NOMO-1 (cell line): ENCODE data around the gene CNST.
"Not testable (repeated sequence)": the region's sequence is repeated elsewhere in the genome, so short reads cannot be mapped to it uniquely, and the experiment has no call there.

Experiments
- DNase-seq, 2 experiments: peaks; one replicate each; lab custom pipeline; 2025; ENCODE audit not compliant: unreplicated experiment in 2 of 2; lab: John Stamatoyannopoulos, UW

CNST gene

GRCh38 chr1:246617768-246618167 lies 51.5 kb downstream of the CNST start:
- no peak for DNase-seq

DNA sequence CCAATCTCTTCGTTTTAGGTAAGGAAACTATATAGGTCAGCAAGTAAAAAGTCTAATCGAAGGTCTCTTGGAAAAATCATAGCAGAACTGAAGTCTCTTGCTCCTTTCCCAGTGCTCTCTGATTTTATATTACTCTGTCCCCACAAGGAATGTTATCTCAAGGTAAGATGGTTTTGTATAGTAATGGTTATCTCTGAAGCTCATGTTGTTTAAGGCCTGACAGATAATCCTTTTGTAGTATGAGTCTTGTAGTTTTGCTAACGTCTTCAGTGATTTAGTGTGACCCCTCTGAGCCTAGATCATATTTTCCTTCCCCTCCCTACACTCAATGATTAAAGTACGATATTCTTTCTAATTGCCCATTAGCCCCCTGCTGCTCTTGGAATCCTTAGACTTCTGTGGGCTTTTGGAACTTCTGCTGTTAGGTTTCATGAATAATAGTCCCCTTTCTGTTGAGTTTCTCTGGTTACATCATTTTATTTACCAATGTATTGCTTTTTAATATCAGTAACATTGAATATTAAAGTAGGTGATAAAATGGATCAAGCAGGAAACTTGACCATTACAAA lies 52.1 kb downstream of the CNST start:
- DNase-seq: no peak

DNA sequence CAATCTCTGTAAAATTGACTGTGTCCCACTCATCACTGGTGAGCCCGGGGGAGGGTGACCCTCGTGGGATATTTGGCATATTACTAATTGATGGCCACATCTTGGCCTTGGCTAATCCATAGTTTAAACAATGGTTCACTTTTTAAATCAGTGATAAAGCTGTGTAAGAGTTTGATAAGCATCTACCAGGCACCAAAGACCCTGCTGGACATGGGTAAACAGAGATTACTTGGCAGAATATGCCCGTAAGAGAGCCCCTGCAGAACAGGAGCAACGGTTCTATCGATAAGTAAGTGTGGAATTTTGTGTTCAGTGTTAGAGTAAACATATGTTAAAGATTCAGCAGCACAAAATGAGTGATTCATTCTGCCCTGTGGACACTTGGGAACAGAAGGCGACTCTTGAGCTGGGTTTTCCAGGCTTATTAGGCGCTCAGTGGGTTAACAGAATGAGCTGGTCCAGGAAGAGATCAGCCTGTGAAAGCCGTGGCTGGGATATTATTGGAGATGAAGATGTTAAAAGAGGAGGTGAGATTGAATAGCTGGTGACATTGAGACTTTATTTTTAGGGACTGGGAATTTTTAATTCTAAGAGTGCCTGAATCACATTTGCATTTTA lies 55.9 kb downstream of the CNST start:
- no peak for DNase-seq

GRCh38 chr1:246624091-246624490 lies 57.8 kb downstream of the CNST start:
- no peak for DNase-seq

DNA sequence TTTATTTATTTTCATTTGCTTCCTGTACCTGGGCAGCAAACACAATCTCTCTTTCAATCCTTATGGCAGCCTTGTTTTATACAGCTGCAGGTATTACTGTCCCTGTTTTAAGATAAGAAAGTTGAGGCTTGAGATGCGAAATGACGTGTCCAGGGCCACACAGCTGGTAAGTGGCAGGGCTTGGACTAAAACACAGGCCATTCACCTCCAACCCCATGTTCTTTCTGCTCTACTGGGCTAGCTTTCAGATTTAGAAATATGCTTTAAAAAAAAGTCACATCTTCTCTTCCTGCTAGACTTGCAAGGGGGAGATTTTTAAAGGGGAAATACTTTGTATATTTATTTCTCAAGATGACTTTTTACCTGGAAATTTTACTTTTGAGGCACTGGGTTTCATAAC lies 62.8 kb downstream of the CNST start:
- DNase-seq: no peak

GRCh38 chr1:246629976-246630375 lies 63.7 kb downstream of the CNST start:
- no peak for DNase-seq

GRCh38 chr1:246631426-246631825 lies 65.2 kb downstream of the CNST start:
- DNase-seq: no peak

- DNase-seq: no peak
Measured at GRCh38 chr1:246632281-246633168, 66.3 kb downstream of the CNST start.

DNA sequence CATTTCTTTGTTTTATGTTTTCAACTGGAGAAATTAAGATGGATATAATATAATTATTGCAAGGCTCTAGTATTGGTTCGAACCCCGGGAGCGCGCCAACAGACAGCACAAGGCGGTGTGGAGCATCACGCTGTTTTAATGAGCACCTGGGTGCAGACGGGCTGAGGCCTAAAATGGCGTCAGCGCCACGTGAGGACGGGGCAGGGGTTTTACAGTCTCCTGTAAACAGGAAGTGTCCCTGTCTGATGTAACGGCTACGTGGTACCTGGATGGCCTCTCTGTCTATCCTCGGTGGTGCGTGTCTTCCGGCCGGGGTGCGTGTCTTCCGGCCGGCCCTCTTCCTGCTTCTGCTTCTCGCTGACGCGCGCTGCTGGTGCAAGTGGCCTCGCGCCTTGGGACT lies 68.4 kb downstream of the CNST start:
- DNase-seq: not testable (repeated sequence)

DNA sequence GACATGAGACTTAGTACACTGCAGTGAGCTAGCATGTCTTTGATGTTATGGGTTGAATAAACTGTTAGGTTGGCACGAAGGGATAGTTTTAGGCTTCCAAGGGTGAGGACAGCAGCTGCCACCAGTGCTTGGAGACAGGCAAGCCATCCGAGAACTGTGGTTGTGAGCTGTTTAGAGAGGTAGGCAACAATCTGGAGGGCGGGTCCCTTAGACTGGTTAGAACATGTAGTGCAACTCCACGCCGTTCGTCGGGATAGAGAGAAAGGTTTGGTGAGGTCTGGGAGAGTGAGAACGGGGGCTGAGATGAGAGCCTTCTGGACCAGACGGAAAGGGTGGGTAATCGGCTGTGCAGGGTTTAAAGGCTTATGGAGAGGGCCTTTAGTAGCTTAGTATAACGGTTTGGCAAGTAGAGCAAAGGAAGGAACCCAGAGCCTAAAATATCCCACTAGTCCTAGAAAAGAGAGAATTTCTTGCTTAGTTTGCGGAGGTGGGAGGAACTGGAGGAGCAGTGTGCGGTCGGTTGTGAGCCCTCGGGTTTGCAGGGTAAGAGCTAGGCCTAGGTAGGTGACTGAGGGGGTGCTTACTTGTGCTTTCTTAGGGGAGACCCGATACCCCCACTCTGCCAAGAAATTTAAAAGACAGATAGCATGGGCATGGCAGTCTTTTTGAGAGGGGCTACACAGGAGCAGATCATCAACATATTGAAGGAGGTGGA lies 72.8 kb downstream of the CNST start:
- no peak for DNase-seq

DNA sequence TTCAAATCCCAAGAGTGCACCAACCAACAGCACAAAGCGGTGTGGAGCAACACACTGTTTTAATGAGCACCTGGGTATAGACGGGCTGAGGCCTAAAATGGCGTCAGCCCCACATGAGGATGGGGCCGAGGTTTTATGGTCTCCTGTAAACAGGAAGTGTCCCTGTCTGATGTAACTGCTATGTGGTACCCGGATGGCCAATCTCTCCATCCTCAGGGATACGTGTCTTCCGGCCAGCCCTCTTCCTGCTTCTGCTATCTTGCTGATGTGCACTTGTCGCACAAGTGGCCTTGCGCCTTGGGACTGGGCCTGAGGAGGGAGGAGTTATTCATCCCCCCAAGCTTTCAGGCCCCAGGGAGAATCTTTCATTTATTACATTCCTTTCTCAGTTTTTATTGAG lies 73.5 kb downstream of the CNST start:
- no peak for DNase-seq

DNA sequence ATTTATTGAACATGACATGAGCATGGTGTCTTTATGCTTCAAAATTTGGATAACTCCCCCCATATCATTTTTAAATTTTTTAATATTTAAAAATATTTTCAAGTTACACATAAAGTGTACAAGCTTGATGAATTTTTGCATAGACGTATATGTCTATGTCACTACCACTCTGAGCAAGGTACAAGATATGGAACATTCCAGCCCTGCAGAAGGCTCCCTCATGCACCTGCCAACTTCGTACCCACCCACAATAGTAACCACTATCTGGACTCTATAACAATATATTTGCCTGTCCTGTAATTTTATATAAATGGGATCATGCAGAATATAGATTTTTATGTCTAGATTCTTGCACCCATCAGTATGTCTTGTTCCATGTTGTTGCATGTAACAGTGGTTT lies 74.5 kb downstream of the CNST start:
- no peak for DNase-seq

DNA sequence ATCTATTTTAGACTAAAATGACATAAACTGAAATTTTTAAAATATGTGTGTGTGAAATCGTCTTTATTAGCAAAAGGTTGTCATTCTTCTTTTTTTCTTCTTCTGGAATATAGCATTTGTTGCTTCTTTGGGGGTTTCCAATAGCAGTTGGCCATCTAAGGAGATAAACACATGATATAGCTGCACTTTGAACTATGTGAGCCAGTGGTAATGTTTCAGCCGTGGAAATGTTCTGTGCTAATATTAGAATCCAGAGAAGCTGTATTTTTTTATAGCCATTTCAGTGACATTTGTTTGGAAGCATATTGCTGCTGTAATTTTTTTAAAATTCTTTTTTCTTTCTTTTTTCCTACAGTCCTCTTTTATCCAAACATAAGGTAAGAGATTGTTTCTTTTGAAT lies 75.1 kb downstream of the CNST start:
- DNase-seq: no peak

GRCh38 chr1:246642719-246643118 lies 76.5 kb downstream of the CNST start:
- no peak for DNase-seq

- DNase-seq: no peak
Measured at GRCh38 chr1:246647113-246647512, 80.9 kb downstream of the CNST start.

GRCh38 chr1:246647513-246647912 lies 81.3 kb downstream of the CNST start:
- no peak for DNase-seq

DNA sequence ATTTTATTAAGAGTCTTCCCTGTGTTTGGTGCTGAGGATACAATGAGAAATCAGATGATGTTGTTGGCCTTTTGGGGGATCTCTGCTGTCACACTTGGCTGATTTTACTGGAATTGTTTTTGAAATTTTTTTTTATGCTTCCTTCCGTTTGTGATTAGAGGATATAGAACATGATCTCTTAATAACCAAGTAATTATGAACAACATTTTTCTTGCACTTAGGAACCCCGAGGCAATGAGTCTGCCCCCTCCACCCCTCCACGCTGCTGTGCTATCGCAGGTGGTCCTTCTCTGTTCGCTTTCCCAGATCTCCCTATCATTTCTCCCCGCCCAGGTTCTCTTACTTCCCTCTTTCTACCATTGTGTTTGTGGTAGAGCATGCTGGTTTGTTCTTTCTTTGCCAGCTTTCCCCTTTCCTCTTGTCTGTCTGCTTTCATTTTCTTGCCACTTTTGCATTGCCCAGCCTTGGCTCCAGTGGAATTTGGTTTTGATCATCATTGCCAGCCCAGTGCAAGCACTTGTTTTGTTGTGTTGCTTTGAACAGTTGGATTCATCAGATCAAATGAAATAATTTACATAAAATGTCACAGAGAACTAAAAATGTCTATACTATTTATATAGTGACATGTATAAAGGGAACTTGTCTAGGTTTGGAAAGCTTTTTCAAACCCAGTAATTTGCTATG lies 84.9 kb downstream of the CNST start:
- DNase-seq: no peak

DNA sequence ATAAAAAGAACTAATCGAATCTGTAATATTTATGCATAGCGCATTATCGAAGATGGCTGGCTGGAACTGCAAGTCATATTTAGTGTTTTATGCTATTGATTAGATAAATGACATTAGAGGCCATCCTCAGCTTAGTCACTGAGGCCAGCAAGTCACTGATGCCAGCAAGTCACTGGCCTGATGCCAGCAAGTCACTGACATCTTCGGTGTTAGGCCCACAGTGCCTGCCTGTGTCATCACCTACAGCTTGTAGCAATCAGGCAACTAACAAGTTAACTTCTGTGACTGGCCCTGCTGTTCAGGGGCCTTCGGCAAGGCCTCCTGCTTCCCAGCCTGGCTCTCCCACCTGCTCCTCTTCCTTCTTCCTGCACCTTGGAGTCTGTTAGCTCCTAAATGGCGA lies 92.3 kb downstream of the CNST start:
- no peak for DNase-seq

GRCh38 chr1:246659594-246660140 lies 93.4 kb downstream of the CNST start:
- DNase-seq: no peak

DNA sequence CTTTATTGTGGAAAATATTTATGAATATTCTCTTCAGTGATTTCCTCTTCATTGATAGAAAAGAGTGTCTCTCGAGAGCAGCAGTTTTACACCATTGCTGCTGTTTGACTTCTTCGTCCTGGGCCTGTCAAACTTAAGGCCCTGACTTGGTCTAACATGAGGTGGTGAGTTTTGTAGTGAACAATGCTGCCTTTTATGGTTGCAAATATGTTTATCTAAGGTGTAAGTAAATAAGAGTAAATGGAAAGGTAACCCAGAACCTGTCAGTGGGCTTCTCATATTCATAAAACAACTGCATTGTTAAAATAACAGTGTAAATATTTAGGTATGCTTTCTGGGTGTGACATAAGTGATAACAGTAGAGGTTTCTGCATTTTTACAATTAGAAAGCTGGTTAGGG lies 95.2 kb downstream of the CNST start:
- no peak for DNase-seq

- no peak for DNase-seq
Measured at GRCh38 chr1:246667773-246668172, 101.5 kb downstream of the CNST start.
